Measurements from ENCODE around the gene CNTN4.

Gene CNTN4

DNA sequence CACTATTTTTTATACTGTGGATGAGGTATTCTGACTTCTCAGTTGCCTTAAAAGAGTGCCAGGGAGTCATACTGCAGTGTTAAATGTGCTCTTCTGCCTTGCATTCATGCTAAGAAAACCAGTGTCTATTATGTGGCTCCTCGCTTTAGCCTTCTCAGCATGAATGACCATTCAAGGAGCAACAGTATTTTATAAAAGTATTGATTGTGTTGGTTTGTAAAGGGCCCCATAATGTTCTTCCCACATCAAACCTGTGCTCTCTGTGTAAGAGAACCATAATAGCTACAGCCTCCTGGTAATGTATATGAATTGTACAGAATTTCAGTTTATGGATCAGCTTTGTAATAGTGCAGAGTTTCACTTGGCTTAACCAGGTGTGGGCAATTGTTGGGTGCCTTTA lies 316.4 kb downstream of the CNTN4 start:
- no peak for DNase-seq (ENCODE audit: extremely low read depth, insufficient read length)
- Histone ChIP-seq H3K27me3 (replicated peaks; ENCODE audit: control insufficient read depth, insufficient read depth, low read length) (no peaks in the 10 kb centered on the region), H3K36me3 (ENCODE audit: control insufficient read depth, insufficient read depth, low read length) (no peaks in the 10 kb centered on the region), H3K4me3 (replicated peaks; ENCODE audit: low read depth, low read length) (no peak overlapping the region)
- TF ChIP-seq, protein P1, sequence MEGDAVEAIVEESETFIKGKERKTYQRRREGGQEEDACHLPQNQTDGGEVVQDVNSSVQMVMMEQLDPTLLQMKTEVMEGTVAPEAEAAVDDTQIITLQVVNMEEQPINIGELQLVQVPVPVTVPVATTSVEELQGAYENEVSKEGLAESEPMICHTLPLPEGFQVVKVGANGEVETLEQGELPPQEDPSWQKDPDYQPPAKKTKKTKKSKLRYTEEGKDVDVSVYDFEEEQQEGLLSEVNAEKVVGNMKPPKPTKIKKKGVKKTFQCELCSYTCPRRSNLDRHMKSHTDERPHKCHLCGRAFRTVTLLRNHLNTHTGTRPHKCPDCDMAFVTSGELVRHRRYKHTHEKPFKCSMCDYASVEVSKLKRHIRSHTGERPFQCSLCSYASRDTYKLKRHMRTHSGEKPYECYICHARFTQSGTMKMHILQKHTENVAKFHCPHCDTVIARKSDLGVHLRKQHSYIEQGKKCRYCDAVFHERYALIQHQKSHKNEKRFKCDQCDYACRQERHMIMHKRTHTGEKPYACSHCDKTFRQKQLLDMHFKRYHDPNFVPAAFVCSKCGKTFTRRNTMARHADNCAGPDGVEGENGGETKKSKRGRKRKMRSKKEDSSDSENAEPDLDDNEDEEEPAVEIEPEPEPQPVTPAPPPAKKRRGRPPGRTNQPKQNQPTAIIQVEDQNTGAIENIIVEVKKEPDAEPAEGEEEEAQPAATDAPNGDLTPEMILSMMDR (IDR thresholded peaks at IDR 0.05; ENCODE audit: insufficient read depth, low read length, poor library complexity, severe bottlenecking), result no peak

DNA sequence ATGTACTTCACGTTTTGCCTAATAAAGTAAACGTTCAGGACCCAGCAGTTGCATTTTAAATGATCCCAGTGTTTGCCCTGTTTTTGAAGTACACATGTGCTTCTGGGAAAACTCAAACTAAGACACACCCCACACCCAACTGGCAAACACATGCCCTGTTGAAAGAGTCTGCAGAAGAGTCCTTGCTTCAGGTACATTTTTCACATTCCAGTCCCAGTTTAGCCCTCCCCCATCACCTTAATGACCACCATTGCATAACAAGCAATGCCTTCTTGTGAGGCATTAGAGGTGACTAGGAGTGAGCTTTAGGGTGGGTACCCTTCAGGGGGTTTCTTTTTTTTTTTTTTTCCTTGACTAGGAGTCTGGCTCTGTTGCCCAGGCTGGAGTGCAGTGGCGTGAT lies 322.3 kb downstream of the CNTN4 start:
- H3K27me3 ChIP-seq (replicated peaks; ENCODE audit: control insufficient read depth, insufficient read depth, low read length), result no peaks in the 10 kb centered on the region
- no peak overlapping the region for H3K4me3 ChIP-seq (replicated peaks; ENCODE audit: low read depth, low read length)
- TF ChIP-seq, protein P1 (IDR thresholded peaks at IDR 0.05; ENCODE audit: insufficient read depth, low read length, poor library complexity, severe bottlenecking), result no peak
- H3K36me3 ChIP-seq (ENCODE audit: control insufficient read depth, insufficient read depth, low read length), result no peaks in the 10 kb centered on the region
- no peak for DNase-seq (ENCODE audit: extremely low read depth, insufficient read length)

DNA sequence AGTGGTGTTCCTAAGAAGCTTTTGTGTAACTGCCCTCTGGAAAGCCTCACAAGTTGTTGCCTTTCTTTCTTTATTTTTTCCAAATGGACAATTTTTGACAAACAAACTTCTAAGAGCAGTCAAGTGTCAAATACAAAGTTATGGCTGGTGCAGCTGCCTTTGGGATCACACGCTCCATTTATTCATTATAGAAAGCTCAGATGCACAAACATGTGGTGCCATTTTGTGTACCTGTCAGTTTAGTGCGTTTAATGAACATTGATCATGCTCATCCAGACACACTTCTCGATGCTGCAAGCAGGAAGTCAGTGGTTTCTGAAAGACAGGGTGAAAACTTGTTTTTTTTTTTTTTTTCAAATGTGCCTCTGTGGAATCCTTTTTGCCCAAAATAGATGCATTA lies 324.5 kb downstream of the CNTN4 start:
- Histone ChIP-seq H3K36me3 (ENCODE audit: control insufficient read depth, insufficient read depth, low read length) (no peaks in the 10 kb centered on the region), H3K27me3 (replicated peaks; ENCODE audit: control insufficient read depth, insufficient read depth, low read length) (no peaks in the 10 kb centered on the region), H3K4me3 (replicated peaks; ENCODE audit: low read depth, low read length) (no peak overlapping the region)
- TF ChIP-seq, protein P1 (IDR thresholded peaks at IDR 0.05; ENCODE audit: insufficient read depth, low read length, poor library complexity, severe bottlenecking), result no peak
- DNase-seq (ENCODE audit: extremely low read depth, insufficient read length), result no peak

DNA sequence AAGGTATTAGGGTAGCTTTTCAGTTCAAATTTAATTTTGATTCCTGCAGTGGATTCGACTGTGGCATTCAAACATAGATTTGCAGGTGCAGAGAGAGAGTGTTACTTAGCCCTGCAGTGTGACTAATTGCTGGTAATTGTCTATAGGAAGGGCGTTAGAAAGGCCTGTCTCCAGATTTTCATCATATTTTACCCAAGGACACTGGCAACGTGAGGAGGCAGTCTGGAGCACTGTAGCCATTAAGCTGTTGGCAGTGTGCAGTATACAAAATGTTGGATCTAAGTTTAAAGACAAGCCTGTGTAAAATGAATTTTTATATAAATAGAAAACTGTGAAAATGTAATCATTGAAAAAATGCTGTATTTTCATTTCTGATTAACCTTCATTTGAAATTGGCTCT lies 342.9 kb downstream of the CNTN4 start:
- Histone ChIP-seq H3K36me3 (ENCODE audit: control insufficient read depth, insufficient read depth, low read length) (no peaks in the 10 kb centered on the region), H3K27me3 (replicated peaks; ENCODE audit: control insufficient read depth, insufficient read depth, low read length) (no peaks in the 10 kb centered on the region), H3K4me3 (replicated peaks; ENCODE audit: low read depth, low read length) (no peak overlapping the region)
- no peak for DNase-seq (ENCODE audit: extremely low read depth, insufficient read length)
- TF ChIP-seq, protein P1 (IDR thresholded peaks at IDR 0.05; ENCODE audit: insufficient read depth, low read length, poor library complexity, severe bottlenecking), result no peak

DNA sequence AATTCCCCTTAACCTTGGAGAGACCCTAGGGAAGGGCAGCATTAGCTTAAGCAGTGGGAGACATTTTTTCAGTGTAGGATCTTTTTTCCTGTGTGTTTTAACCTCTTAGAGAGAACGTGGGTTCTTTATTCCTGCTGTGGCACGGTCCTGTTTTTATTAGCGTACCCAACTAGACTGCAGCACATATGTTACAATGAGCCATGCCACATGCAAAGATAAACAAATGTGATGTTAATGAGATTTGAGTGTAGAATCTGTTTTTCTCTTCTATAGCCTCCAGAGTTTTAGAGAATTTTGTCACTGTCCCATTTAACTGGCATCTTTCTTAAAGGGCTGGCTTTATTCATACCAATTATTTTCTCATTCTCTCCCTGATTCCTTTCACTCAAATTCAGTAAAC lies 347.5 kb downstream of the CNTN4 start:
- TF ChIP-seq, protein P1 (IDR thresholded peaks at IDR 0.05; ENCODE audit: insufficient read depth, low read length, poor library complexity, severe bottlenecking), result no peak
- H3K27me3 ChIP-seq (replicated peaks; ENCODE audit: control insufficient read depth, insufficient read depth, low read length), result no peaks in the 10 kb centered on the region
- no peak overlapping the region for H3K4me3 ChIP-seq (replicated peaks; ENCODE audit: low read depth, low read length)
- H3K36me3 ChIP-seq (ENCODE audit: control insufficient read depth, insufficient read depth, low read length), result no peaks in the 10 kb centered on the region
- no peak for DNase-seq (ENCODE audit: extremely low read depth, insufficient read length)

DNA sequence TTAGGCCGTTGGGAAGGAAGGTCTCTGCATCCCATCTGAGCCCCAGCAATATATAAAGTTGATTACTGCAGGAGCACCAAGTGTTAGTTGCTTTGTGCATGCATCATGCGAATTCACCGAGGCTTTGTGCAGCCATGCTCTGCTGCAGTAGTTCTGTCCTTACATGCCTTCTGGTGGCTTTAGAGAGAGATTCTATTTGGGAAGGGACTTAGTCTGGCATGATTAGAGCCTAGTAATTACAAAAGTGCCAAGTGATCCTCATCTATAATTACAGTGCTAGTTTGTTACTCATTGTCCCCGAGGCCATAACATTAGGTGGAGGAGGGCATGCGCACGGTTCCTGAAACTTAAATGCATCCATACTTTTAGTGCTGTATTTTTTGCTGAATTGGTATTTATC lies 353.6 kb downstream of the CNTN4 start:
- Histone ChIP-seq H3K4me3 (replicated peaks; ENCODE audit: low read depth, low read length) (no peak overlapping the region), H3K27me3 (replicated peaks; ENCODE audit: control insufficient read depth, insufficient read depth, low read length) (no peaks in the 10 kb centered on the region), H3K36me3 (ENCODE audit: control insufficient read depth, insufficient read depth, low read length) (no peaks in the 10 kb centered on the region)
- TF ChIP-seq, protein P1 (IDR thresholded peaks at IDR 0.05; ENCODE audit: insufficient read depth, low read length, poor library complexity, severe bottlenecking), result no peak
- DNase-seq (ENCODE audit: extremely low read depth, insufficient read length), result no peak

All from GM06990 (cell line).